OCI-LY7 (cell line): ENCODE results near the gene IGF1R. TPM values are rescaled to one million over a fixed set of nuclear protein-coding genes. Genes with fewer than 3 reads are reported as not detected.

Source experiments
- BruUV-seq: library from RNA; stranded (reverse); fragments of 400-500 nt; replicated peaks from 2 replicates; lab custom pipeline; 2021; lab: Mats Ljungman, UMichigan
- CTCF ChIA-PET: fragments of 300-600 bp; sonication (Branson Sonifier 250); formaldehyde crosslinking; loops from one replicate; lab custom pipeline; 2022; ENCODE audit warnings: antibody characterized with exemption; ENCODE audit not compliant: unreplicated experiment; lab: Charles Lee
- POLR2A ChIA-PET: fragments of 300-600 bp; sonication (Branson Sonifier 250); formaldehyde crosslinking; loops from one replicate; lab custom pipeline; 2022; ENCODE audit warnings: antibody characterized with exemption; lab: Charles Lee
- DNase-seq: peaks from one replicate; pipeline ENCODE4 v3.0.0-alpha.2; 2015; ENCODE audit warnings: low spot score
- H2AFZ ChIP-seq: fragments of 200-600 bp; sonication (generic), shearing (Covaris generic); 2 replicates; pipeline ENCODE4 v1.6.1; 2014; ENCODE audit warnings: mild to moderate bottlenecking, antibody characterized with exemption, low read length, moderate library complexity
- H3K27ac ChIP-seq: fragments of 200-600 bp; sonication (generic); 2 replicates; pipeline ENCODE4 v1.5.1; 2014; ENCODE audit warnings: mixed run types, low read depth, mild to moderate bottlenecking, moderate library complexity, low read length, inconsistent platforms; ENCODE audit not compliant: poor library complexity, severe bottlenecking
- H3K36me3 ChIP-seq: fragments of 200-600 bp; sonication (generic); 2 replicates; pipeline ENCODE4 v1.6.1; 2014; ENCODE audit warnings: mild to moderate bottlenecking, antibody characterized with exemption, low read length, moderate library complexity, mixed read lengths; ENCODE audit not compliant: insufficient read depth
- H3K4me1 ChIP-seq: fragments of 200-600 bp; sonication (generic); 2 replicates; pipeline ENCODE4 v1.5.1; 2014; ENCODE audit warnings: mild to moderate bottlenecking, low read length; ENCODE audit not compliant: insufficient read depth, poor library complexity, severe bottlenecking
- H3K4me2 ChIP-seq: fragments of 200-600 bp; sonication (generic); 2 replicates; pipeline ENCODE4 v1.6.1; 2014; ENCODE audit warnings: mild to moderate bottlenecking, low read length
- H3K4me3 ChIP-seq: fragments of 200-600 bp; sonication (generic); 2 replicates; pipeline ENCODE4 v1.5.1; 2014; ENCODE audit warnings: mild to moderate bottlenecking, low read depth, low read length; ENCODE audit not compliant: poor library complexity, severe bottlenecking
- H3K79me2 ChIP-seq: fragments of 200-600 bp; sonication (generic); 2 replicates; pipeline ENCODE4 v1.6.1; 2016; ENCODE audit warnings: low read depth, mild to moderate bottlenecking, low read length, moderate library complexity, mixed read lengths; ENCODE audit not compliant: insufficient read depth
- H3K9me2 ChIP-seq: fragments of 200-600 bp; sonication (generic); 2 replicates; pipeline ENCODE4 v1.6.1; 2016; ENCODE audit warnings: mild to moderate bottlenecking, low read length, mixed read lengths; ENCODE audit not compliant: insufficient read depth
- H3K9me3 ChIP-seq: fragments of 200-600 bp; sonication (generic); 2 replicates; pipeline ENCODE4 v1.6.1; 2014; ENCODE audit warnings: mild to moderate bottlenecking, mixed run types, low read length, mixed read lengths
- H4K20me1 ChIP-seq: fragments of 200-600 bp; sonication (generic); 2 replicates; pipeline ENCODE4 v1.6.1; 2014; ENCODE audit warnings: mild to moderate bottlenecking, antibody characterized with exemption, low read length, moderate library complexity, mixed read lengths; ENCODE audit not compliant: insufficient read depth
- EZH2phosphoT487 ChIP-seq: fragments of 200-600 bp; sonication (generic); IDR thresholded peaks from 2 replicates; pipeline ENCODE4 v1.6.1; 2018; ENCODE audit warnings: low read depth, borderline replicate concordance, mild to moderate bottlenecking, mixed run types, antibody characterized with exemption, low read length, moderate library complexity, mixed read lengths
- intact Hi-C: fragments of 100-400 bp; cut with micrococcal nuclease; formaldehyde crosslinking; loops from one replicate; pipeline ENCODE4 v1.10.0; 2022; ENCODE audit not compliant: unreplicated experiment
- total RNA-seq, 2 experiments: library from RNA; depleted of rRNA in 1 of 2; stranded (reverse); fragments of >200 nt in 1 of 2; shearing (Covaris generic) in 1 of 2; gene quantifications; 2 replicates each; pipeline ENCODE4 v1.2.3, GENCODE V29; 2014 to 2022
- TF ChIP-seq, protein P1 (sequence below): fragments of 200-600 bp; sonication (generic); conservative IDR thresholded peaks from 2 replicates; pipeline ENCODE4 v1.5.1; 2014; ENCODE audit warnings: mild to moderate bottlenecking, antibody characterized with exemption, low read length, moderate library complexity, mixed read lengths

IGF1R gene
- total RNA-seq, 2 experiments from 2014 or later, result 26.5 to 29.1 TPM

DNA sequence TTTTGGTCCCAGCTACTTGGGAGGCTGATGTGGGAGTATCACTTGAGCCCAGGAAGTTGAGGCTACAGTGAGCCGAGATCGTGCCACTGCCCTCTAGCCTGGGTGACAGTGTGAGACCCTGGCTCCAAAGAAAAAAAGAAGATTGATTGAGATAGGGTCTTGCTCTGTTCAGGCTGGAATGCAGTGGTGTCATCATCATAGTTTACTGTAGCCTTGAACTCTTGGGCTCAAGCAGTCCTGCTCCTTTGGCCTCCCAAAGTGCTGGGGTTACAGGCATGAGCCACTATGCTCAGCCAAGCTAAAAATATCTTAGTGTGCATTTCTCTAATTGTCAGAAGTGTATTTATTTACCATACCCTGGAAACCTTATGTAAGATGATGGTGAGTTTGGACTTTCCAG, 43.9 kb downstream of the IGF1R start:
- peaks cover 16% of the 10 kb centered on the region; the same call in 1 of the 2 replicates for H4K20me1 ChIP-seq
- no peaks in the 10 kb centered on the region for H3K4me1 ChIP-seq
- POLR2A ChIA-PET, result interaction anchor here (0.6 to 0.7 kb wide), 2 partner anchors 12 to 100 kb away, joined by 3 read pairs; no protein-coding TSS in a partner anchor
- TF ChIP-seq, protein P1, sequence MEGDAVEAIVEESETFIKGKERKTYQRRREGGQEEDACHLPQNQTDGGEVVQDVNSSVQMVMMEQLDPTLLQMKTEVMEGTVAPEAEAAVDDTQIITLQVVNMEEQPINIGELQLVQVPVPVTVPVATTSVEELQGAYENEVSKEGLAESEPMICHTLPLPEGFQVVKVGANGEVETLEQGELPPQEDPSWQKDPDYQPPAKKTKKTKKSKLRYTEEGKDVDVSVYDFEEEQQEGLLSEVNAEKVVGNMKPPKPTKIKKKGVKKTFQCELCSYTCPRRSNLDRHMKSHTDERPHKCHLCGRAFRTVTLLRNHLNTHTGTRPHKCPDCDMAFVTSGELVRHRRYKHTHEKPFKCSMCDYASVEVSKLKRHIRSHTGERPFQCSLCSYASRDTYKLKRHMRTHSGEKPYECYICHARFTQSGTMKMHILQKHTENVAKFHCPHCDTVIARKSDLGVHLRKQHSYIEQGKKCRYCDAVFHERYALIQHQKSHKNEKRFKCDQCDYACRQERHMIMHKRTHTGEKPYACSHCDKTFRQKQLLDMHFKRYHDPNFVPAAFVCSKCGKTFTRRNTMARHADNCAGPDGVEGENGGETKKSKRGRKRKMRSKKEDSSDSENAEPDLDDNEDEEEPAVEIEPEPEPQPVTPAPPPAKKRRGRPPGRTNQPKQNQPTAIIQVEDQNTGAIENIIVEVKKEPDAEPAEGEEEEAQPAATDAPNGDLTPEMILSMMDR, result no peak
- no peak for TF ChIP-seq EZH2phosphoT487
- intact Hi-C loops, result no loop called here
- H3K27ac ChIP-seq, result no peak overlapping the region
- H3K4me2 ChIP-seq, result no peak overlapping the region
- no peak for DNase-seq
- BruUV-seq, result no TSS peak
- no peak overlapping the region for H3K4me3 ChIP-seq
- CTCF ChIA-PET, result interaction anchor here (0.5 kb wide), 1 partner anchor 800 kb away, joined by 3 read pairs; no protein-coding TSS in a partner anchor
- no peaks in the 10 kb centered on the region for H3K36me3 ChIP-seq
- no peak overlapping the region for H2AFZ ChIP-seq
- H3K9me2 ChIP-seq, result no peaks in the 10 kb centered on the region
- H3K9me3 ChIP-seq, result no peaks in the 10 kb centered on the region
- no peaks in the 10 kb centered on the region for H3K79me2 ChIP-seq

DNA sequence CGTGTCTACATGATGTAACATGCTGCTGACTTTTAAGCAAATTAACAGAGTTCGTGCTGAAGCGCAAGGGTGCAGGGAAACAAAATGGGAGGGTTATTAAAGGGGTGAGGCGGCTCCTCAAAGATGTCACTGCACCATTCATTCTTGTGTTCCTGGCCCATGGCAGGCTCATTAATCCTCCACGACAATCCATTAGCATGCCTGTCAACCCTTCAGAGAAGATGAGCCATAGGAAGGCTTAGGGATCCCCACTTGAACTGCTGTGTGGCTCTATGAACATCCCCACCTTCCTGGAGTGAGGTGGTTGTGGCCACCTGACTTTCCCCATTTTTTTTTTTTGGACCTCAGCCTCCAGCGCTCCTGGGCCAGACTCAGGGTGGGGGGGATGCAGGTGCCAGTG, 45.8 kb downstream of the IGF1R start:
- Histone ChIP-seq H2AFZ (no peak overlapping the region), H3K4me3 (no peak overlapping the region), H3K36me3 (no peaks in the 10 kb centered on the region), H3K79me2 (no peaks in the 10 kb centered on the region), H3K4me1 (no peaks in the 10 kb centered on the region), H3K9me3 (no peaks in the 10 kb centered on the region), H3K27ac (no peak overlapping the region), H3K4me2 (no peak overlapping the region), H3K9me2 (no peaks in the 10 kb centered on the region), H4K20me1 (peaks cover 25% of the 10 kb centered on the region; the same call in 1 of the 2 replicates)
- intact Hi-C loops, result no loop called here
- DNase-seq, result no peak
- CTCF ChIA-PET, result no interaction called here
- TF ChIP-seq EZH2phosphoT487, result no peak
- TF ChIP-seq, protein P1, result no peak
- BruUV-seq, result no TSS peak
- POLR2A ChIA-PET, result no interaction called here

DNA sequence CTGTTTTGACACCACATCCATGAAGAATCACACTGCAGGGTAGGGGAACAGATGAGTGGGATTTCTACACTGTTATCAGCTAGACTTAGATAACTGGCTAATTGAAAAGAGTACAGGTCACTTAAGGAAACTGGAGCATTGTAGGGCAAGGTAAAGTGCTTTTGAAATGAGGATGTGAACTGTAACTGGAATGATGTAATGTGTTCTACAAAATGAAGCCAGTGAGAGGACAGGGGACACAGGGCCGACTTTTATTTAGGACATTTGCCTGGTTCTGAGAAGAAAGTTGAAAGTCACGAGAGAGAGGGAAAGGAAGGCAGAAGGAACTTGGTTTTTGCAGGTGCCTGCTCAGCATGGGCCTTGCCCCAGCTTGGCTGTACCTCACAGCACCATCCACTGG, 50.5 kb downstream of the IGF1R start:
- intact Hi-C loops, result no loop called here
- no peaks in the 10 kb centered on the region for H3K36me3 ChIP-seq
- H2AFZ ChIP-seq, result no peak overlapping the region
- ChIA-PET CTCF (no interaction called here), POLR2A (interaction anchor here (0.6 to 0.8 kb wide), 2 partner anchors 10 to 100 kb away, joined by 3 to 4 read pairs; no protein-coding TSS in a partner anchor)
- no peak overlapping the region for H3K4me2 ChIP-seq
- H3K79me2 ChIP-seq, result no peaks in the 10 kb centered on the region
- no peaks in the 10 kb centered on the region for H3K9me3 ChIP-seq
- no peak overlapping the region for H3K4me3 ChIP-seq
- H3K27ac ChIP-seq, result no peak overlapping the region
- no TSS peak for BruUV-seq
- H4K20me1 ChIP-seq, result peaks cover 31% of the 10 kb centered on the region; the same call in 1 of the 2 replicates
- TF ChIP-seq, protein P1, result no peak
- no peak for TF ChIP-seq EZH2phosphoT487
- H3K9me2 ChIP-seq, result no peaks in the 10 kb centered on the region
- H3K4me1 ChIP-seq, result no peaks in the 10 kb centered on the region
- DNase-seq, result no peak
